ENCODE measurements around the gene COLEC12.
A peak's percentile ranks its signal among the peaks of the same experiment; 100 is the strongest.

The COLEC12 gene

GRCh38 chr18:500632-501405 lies at the start of gene COLEC12:
COLEC12 (minus strand) TSS chr18:500701; CDS start chr18:500514, 187 bp downstream.
- no peak for DNase-seq

- no peak for DNase-seq
These were observed 49.5 kb upstream of the COLEC12 start for GRCh38 chr18:549967-550366.

GRCh38 chr18:543447-544078 lies 43.1 kb upstream of the COLEC12 start:
- DNase-seq: no peak

- no peak for DNase-seq
These were observed 33.6 kb upstream of the COLEC12 start for GRCh38 chr18:533995-534601.

GRCh38 chr18:532632-533031 lies 32.1 kb upstream of the COLEC12 start:
- no peak for DNase-seq

GRCh38 chr18:532018-532417 lies 31.5 kb upstream of the COLEC12 start:
- no peak for DNase-seq

- DNase-seq: no peak
These were observed 26.6 kb upstream of the COLEC12 start for GRCh38 chr18:527146-527545.

DNA sequence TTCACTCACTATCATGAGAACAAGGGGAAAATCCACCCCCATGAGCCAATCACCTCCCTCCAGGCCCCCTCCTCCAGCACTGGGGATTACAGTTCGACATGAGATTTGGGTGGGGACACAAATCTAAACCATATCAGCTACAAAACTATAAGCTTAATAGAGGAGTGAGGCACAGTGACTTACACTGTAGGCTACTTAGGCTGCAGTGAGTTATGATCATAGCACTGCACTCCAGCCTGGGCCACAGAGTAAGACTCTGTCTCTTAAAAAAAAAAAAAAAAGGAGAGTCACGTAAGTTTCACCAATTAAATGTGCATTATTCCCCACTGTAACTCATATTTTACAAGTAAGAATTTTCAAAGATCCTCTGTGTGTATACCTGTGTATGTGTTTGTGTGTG lies 26.2 kb upstream of the COLEC12 start:
- no peak for DNase-seq

- DNase-seq: no peak
These were observed 24.7 kb upstream of the COLEC12 start for GRCh38 chr18:525036-525797.

DNA sequence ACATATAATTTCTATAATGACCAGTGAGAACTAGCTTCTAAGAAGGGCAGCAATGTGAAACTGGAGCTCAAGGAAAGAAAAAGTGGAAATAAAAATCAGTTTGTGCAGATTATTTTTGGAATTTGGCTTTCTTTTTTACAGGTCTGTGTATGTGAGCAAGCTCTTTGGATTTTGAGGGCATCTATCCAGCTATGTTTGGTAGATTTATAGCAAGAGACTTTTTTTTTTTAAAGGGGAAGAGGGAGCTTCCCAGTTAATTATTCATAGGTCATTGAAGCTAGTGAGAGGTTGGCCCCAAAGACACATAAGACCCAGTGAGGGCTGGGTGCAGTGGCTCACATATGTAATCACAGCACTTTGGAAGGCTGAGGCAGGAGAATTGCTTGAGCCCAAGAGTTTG lies 24.0 kb upstream of the COLEC12 start:
- no peak for DNase-seq

DNA sequence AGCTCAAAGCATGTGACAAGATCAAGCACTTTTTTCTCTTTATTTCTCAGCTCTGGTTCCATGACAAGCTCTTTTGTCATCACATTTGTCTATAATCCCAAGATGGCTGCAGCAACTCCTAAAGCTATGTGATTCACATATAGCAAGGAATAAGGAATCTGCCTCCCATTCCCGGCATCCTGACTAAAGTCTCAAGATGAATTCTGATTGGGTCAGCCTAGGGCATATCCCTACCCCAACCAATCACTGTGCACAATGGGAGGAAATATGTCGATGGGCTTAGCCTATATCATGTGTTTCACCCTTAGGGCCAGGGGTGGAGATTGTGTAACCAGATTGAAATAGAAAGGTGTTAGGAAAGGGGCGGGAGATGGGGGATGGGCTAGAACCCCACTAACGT lies 23.1 kb upstream of the COLEC12 start:
- DNase-seq: no peak

GRCh38 chr18:519019-519879 lies 18.7 kb upstream of the COLEC12 start:
- peak; percentile 66 for DNase-seq

DNA sequence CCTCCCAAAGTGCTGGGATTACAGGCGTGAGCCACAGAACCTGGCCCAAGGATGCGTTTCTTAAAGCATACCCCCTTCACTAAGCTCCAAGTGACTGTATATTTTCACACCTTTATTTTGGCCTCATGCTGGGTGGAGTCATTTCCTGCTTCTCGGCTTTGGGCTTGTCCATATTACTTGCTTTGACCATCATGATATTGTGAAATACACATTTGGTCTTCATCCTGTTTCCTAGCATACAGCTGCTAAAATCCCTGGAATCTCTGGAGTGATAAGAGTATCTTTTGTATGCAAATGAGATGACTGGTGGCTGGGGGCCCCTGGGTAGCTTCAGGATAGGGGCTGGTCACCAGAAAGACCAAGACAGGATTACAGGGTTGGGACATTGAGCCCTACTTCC lies 17.6 kb upstream of the COLEC12 start:
- DNase-seq: no peak

GRCh38 chr18:515838-516237 lies 15.3 kb upstream of the COLEC12 start:
- no peak for DNase-seq

DNA sequence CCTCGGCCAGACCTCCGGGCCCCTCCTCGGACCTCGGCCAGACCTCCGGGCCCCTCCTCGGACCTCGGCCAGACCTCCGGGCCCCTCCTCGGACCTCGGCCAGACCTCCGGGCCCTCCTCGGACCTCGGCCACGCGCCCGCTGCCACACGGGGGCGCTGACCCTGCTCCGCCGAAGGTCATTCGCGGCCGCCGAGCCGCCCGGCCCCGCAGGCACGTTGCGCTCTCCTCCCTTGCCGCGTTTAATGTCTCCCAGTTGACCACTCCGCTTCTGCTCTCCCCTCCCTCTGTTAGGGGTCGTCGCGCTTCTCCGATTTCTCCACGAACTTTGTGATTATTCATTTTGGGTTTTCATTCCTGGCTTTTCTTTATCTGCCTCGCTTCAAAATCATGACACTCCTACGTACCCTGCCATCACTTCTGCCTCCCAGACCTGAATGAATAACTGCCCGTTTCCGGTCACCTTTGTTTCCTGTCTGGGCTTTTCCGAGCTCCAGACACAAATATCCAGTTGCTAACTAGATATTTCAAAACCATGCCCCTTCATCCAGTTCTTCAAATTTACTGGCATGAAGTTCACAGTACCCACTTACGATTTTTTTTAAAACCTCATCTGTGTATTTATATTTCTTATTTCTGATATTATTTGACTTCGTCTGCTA lies 14.8 kb upstream of the COLEC12 start:
- DNase-seq: no peak

GRCh38 chr18:513826-514530 lies 13.5 kb upstream of the COLEC12 start:
- DNase-seq: no peak

DNA sequence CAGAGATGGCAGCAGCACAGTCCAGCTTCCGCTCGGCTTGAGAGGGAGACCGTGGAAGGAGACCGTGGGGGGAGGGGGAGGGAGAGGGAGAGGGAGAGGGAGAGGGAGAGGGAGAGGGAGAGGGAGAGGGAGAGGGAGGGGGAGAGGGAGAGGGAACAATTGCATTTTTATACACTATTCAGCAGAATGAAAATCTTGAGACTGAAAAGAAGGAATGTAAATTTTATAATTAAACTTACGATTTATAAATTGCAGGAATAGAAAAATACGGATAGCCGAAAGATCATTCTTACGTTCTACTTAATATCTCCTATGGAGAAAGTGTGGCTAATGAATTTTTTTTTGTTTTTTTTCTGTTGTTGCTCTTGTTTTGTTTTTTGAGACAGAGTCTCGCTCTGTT lies 12.5 kb upstream of the COLEC12 start:
- no peak for DNase-seq

DNA sequence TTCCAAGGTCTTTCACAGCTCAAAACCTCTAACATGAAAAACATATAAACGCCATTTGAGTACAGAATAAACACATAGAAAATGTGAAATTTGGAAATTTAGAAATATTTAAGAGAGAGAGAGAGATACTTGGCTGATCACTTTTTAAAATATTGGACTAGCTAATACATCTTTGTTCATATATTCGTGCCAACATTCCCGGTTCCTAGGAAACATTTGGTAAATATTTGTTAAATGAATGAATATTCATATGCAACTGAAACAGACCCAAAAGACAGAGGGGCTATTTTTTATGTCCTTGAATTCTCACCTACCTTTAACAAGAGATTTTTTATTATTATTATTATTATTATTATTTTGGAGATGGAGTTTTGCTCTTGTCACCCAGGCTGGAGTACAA lies 8.3 kb upstream of the COLEC12 start:
- no peak for DNase-seq

DNA sequence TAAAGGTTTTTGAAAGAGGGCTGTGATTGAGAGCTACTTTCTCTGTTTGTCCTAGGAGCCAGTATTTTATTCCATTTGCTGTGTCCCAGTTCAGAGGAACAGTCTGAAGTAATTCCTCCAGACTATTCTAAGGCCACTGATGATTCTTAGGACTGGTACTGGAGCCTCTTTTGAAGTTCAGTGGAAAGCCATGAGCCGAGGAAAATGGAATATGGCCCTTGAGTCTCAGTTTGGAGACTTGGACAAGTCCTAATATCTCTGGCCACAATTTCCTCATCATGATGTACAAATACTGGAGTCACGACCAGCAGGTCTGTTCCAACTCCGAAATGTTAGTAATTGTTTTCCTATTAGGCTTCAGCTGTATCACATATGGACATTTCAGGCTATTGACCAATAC lies 7.1 kb upstream of the COLEC12 start:
- no peak for DNase-seq

DNA sequence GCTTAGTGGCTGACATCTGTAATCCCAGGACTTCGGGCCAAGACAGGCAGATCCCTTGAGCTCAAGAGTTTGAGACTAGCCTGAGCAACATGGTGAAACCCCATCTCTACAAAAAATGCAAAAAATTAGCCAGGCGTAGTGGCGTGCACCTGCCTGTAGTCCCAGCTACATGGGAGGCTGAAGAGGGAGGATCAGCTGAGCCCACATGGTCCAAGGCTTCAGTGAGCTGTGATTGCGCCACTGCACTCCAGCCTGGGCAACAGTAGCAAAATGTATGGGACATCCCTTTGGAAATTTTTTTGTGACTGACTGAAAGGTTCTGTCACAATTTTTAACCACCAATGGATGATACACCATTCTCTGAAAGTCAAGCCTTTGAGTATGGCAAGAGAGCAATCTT lies 6.3 kb upstream of the COLEC12 start:
- DNase-seq: no peak

DNA sequence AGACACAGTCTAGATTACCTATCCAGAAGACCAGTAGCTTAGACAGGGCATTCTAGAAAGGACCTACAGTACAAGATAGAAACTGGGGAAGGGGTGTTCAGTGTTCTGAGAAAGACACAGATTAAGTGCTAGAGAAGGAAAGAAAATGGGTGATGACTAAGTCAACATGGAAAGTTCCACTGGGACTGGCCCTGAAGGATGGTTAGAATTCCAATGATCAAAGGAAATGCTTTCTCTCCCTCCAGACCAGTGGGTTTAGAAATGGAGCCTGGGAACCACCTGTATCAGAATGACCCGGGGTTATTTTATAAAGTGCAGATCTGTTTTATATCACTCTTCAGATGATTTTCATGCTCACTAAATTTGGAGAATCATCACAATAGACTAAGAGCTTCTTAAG lies 5.8 kb upstream of the COLEC12 start:
- DNase-seq: no peak

All from OCI-M1 (cell line).